Measurements from ENCODE around the gene ZP1.

DNA sequence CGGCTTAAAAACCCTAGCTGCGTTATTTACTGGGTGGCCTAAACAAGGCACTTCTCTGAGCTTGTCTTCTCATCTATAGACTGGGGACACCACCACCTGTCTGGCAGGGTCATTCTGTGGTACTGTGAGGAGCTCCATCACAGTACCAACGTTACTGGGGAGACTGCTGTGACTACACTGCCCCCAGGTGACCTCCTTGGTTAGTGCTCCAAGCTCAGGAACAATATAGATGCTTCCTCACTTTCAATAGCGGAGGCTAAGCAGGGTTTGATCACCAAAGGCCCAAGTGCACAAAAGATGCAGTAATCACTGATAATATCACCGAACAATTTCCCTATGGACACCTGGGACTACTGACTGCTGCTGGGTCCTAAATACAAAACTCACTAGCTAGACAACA, 20.2 kb downstream of the ZP1 start:
- peak in 1 of 3 donors; percentile 27 for TF ChIP-seq POLR2AphosphoS5 (IDR thresholded peaks at IDR 0.05)
- TF ChIP-seq, protein P1, sequence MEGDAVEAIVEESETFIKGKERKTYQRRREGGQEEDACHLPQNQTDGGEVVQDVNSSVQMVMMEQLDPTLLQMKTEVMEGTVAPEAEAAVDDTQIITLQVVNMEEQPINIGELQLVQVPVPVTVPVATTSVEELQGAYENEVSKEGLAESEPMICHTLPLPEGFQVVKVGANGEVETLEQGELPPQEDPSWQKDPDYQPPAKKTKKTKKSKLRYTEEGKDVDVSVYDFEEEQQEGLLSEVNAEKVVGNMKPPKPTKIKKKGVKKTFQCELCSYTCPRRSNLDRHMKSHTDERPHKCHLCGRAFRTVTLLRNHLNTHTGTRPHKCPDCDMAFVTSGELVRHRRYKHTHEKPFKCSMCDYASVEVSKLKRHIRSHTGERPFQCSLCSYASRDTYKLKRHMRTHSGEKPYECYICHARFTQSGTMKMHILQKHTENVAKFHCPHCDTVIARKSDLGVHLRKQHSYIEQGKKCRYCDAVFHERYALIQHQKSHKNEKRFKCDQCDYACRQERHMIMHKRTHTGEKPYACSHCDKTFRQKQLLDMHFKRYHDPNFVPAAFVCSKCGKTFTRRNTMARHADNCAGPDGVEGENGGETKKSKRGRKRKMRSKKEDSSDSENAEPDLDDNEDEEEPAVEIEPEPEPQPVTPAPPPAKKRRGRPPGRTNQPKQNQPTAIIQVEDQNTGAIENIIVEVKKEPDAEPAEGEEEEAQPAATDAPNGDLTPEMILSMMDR (IDR thresholded peaks at IDR 0.05) = peak in 5 of 7 experiments; percentile 33 to 59 (median 53)

Measured in stomach (tissue), 4 donors.